TTC549 (cell line): ENCODE data around the gene QRICH1.

Experiments used
- FAIRE-seq: peaks from 2 replicates; lab custom pipeline; 2012; peaks lifted over from hg19 to GRCh38; lab: Jason Lieb, UNC

QRICH1 gene

GRCh38 chr3:49093853-49094767 lies at the start of gene QRICH1:
QRICH1 (minus strand) TSS chr3:49094071; CDS start chr3:49077017, 17,054 bp downstream.
- peak; percentile 94 for FAIRE-seq

GRCh38 chr3:49140080-49140479 lies 46.2 kb upstream of the QRICH1 start:
- no peak for FAIRE-seq

- FAIRE-seq: no peak
Measured at GRCh38 chr3:49135499-49135898, 41.6 kb upstream of the QRICH1 start.

- FAIRE-seq: no peak
Measured at GRCh38 chr3:49134471-49135265, 40.8 kb upstream of the QRICH1 start.

GRCh38 chr3:49133226-49133951 lies 39.5 kb upstream of the QRICH1 start:
- FAIRE-seq: no peak

GRCh38 chr3:49132437-49133225 lies 38.8 kb upstream of the QRICH1 start, which contains the start of gene LAMB2:
LAMB2 (minus strand) TSS chr3:49133050; CDS start chr3:49132867, 183 bp downstream.
- no peak for FAIRE-seq

- FAIRE-seq: no peak
Measured at GRCh38 chr3:49132073-49132436, 38.2 kb upstream of the QRICH1 start.

GRCh38 chr3:49131576-49131975 lies 37.7 kb upstream of the QRICH1 start:
- no peak for FAIRE-seq

- FAIRE-seq: no peak
Measured at GRCh38 chr3:49131040-49131439, 37.2 kb upstream of the QRICH1 start.

- no peak for FAIRE-seq
Measured at GRCh38 chr3:49124991-49125670, 31.3 kb upstream of the QRICH1 start.

GRCh38 chr3:49124203-49124602 lies 30.3 kb upstream of the QRICH1 start:
- no peak for FAIRE-seq

GRCh38 chr3:49123687-49124086 lies 29.8 kb upstream of the QRICH1 start:
- FAIRE-seq: no peak

- FAIRE-seq: no peak
Measured at GRCh38 chr3:49122886-49123545, 29.1 kb upstream of the QRICH1 start.

- FAIRE-seq: no peak
Measured at GRCh38 chr3:49122451-49122850, 28.6 kb upstream of the QRICH1 start.

GRCh38 chr3:49122022-49122421 lies 28.2 kb upstream of the QRICH1 start:
- no peak for FAIRE-seq

- FAIRE-seq: no peak
Measured at GRCh38 chr3:49121132-49121736, 27.4 kb upstream of the QRICH1 start.

- peak; percentile 32 for FAIRE-seq
Measured at GRCh38 chr3:49120438-49121131, 26.7 kb upstream of the QRICH1 start, which contains the start of gene USP19. USP19 (minus strand) TSS chr3:49120823; CDS start chr3:49119145, 1,678 bp downstream.

- no peak for FAIRE-seq
Measured at GRCh38 chr3:49120096-49120437, 26.2 kb upstream of the QRICH1 start.

GRCh38 chr3:49119439-49119838 lies 25.6 kb upstream of the QRICH1 start:
- FAIRE-seq: no peak
